Breast epithelium (tissue), 3 donors: ENCODE measurements around the gene SEC23IP.

Source experiments
- CTCF ChIP-seq, 3 donors: fragments of 450-650 bp; IDR thresholded peaks; one replicate each; pipeline ENCODE4 v1.5.1; 2016 to 2017; ENCODE audit warnings: antibody characterized with exemption in 3 of 3, mild to moderate bottlenecking in 3 of 3, moderate library complexity in 3 of 3
- POLR2AphosphoS5 ChIP-seq, 3 donors: sonication (generic); formaldehyde crosslinking; IDR thresholded peaks; one replicate each; pipeline ENCODE4 v1.6.1; 2017; ENCODE audit warnings: antibody characterized with exemption in 3 of 3

DNA sequence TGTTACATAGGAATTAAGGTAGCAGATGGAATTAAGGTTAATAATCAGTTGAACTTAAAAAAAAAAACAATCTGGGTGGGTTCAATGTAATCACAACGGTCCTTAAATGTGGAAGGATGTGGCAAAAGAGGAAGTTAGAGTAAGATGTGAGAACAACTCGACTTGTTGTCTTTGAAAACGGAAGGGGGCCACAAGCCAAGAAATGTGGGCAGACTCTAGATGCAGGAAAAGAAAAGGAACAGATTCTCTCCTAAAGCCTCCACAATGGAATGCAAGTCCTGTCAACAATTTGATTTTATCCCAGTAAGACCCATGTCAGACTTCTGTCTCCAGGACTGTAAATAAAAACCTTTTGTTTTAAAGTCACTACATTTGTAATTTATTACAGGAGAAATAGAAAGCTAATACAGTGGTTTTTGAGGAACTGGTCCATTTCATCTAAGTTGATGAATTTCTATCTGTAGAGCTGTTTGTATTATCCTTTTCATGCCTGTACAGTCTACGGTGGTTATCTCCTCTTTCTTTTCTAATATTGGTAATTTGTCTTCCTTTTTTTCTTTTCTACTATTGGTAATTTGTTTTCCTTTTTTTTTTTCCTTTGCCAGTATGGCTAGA, 28.5 kb upstream of the SEC23IP start:
- TF ChIP-seq POLR2AphosphoS5 (IDR thresholded peaks at IDR 0.05) (no peak), CTCF (IDR thresholded peaks at IDR 0.05) (no peak)
